ENCODE results near the gene SERPIND1.
"Not testable (repeated sequence)": the region's sequence is repeated elsewhere in the genome, so short reads cannot be mapped to it uniquely, and the experiment has no call there.

DNA sequence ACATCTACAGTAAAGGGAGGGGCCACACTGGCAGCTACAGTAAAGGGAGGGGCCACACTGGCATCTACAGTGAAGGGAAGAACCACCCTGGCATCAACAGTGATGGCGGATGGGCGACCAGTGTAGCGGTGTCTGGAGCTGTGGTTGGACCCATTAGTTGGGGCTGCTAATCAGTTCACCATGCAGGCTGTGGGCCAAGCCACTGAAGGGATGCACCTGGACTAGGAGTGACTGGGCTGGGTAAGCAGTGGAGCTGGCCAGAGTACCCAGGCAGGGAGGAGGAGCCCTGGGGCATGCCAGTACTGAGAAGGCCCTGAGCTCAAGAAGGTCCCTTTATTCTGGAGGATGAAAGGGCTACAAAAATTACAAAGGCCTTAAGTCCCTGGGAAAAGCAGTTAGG, 37.0 kb upstream of the SERPIND1 start:
- TF ChIP-seq, protein P1, sequence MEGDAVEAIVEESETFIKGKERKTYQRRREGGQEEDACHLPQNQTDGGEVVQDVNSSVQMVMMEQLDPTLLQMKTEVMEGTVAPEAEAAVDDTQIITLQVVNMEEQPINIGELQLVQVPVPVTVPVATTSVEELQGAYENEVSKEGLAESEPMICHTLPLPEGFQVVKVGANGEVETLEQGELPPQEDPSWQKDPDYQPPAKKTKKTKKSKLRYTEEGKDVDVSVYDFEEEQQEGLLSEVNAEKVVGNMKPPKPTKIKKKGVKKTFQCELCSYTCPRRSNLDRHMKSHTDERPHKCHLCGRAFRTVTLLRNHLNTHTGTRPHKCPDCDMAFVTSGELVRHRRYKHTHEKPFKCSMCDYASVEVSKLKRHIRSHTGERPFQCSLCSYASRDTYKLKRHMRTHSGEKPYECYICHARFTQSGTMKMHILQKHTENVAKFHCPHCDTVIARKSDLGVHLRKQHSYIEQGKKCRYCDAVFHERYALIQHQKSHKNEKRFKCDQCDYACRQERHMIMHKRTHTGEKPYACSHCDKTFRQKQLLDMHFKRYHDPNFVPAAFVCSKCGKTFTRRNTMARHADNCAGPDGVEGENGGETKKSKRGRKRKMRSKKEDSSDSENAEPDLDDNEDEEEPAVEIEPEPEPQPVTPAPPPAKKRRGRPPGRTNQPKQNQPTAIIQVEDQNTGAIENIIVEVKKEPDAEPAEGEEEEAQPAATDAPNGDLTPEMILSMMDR (IDR thresholded peaks at IDR 0.05), result not testable (repeated sequence)
- TF ChIP-seq POLR2AphosphoS5, POLR2A (IDR thresholded peaks at IDR 0.05): not testable (repeated sequence)

Measured in breast epithelium (tissue), 3 donors.